Activated CD4-positive, alpha-beta T cell treated with anti-CD3 and anti-CD28 coated beads, Interleukin-2, amount 50 U/mL, for 1 hour (primary cell): Measurements from ENCODE around the gene CABLES1.

Source experiments
- DNase-seq: peaks from one replicate; pipeline ENCODE4 v3.0.0-alpha.2; 2020

The CABLES1 gene

DNA sequence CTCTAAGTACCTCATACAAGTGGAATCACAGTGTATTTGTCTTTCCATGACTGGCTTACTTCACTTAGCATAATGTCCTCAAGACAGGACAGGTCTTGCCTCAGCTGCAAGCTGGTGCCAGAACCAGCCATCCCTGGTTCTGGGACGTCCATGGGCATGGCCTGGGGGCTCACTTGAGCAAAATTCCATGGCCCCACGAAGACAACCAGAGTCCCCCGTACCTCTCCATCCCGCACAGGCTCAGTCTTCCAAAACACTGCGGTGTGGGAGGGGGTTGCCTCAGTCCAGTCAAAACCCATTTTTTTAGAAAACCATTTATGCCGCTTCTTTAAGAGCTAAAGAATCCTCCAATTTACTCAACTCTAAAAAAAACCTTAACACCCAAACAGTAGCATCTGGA lies 21.7 kb upstream of the CABLES1 start:
- DNase-seq: no peak

DNA sequence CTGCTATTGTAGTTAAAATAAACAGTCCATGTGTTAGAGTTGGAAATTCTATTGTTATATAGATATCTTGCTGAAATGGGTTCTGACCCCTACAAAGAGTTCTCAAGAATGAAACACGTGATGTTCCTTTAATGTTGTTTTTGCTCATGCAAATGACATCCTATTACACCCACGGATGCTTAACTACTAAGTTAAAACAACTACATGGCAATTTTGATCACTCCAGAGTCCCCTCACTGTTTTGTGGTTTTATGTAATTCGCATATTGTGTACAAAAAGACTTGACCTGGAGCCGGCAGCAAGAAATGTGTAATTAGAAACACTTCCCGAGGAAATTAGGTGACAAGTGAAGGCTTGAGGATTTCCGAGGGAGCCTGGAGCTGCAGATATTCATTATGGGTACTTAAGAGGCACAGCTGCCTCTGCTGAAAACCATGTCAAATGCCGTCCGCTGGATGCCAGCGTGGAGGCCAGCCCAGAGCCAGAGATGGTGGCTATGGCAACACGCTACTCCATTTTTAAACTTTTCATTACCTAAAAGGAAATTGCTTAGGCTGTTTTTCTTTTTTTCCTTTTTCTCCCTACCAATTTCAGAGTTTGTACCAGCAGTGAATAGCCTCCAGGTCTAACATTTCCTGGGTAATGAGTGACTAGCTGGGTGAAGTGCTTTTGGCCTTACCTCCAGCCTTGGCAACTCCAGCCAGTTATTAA lies 21.0 kb upstream of the CABLES1 start:
- no peak for DNase-seq

- DNase-seq: no peak
These were observed 20.4 kb upstream of the CABLES1 start for GRCh38 chr18:23114911-23115310.

DNA sequence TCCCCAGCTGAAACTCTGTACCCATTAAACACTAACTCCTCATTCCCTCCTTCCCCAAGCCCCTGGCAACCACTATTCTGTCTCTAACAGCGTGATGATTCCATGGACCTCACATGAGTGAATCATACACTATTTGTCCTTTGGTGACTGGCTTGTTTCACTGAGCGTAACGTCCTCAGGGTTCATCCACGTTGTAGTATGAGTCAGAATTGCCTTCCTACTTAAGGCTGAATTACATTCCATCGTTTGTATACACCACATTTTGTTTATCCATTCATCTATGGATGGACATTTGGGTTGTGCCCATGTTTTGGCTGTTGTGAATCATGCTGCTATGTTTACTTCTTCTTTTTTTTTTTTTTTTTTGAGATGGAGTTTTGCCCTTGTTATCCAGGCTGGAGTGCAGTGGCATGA lies 19.6 kb upstream of the CABLES1 start:
- no peak for DNase-seq

GRCh38 chr18:23121133-23121532 lies 14.2 kb upstream of the CABLES1 start:
- DNase-seq: no peak

GRCh38 chr18:23122334-23123229 lies 12.7 kb upstream of the CABLES1 start:
- DNase-seq: no peak

GRCh38 chr18:23126376-23127056 lies 8.8 kb upstream of the CABLES1 start:
- no peak for DNase-seq

DNA sequence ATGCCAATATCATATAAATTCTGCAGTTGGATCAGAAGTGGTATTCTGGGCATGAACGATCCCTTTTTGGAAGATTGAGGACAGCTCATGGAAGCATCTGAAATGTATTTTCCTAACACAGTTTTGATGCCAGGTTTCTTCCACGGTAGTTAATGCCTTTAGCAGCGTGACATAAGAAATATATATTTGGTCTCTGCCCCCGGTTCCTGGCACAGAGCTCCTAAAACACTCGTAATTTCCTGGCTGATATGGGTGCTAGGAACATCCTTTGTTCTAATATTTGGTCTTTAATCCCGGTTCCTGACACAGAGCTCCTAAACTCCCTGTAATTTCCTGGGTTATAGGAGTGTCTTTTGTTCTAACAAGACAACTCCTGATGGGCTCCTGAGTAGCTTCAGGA lies 8.2 kb upstream of the CABLES1 start:
- DNase-seq: no peak

DNA sequence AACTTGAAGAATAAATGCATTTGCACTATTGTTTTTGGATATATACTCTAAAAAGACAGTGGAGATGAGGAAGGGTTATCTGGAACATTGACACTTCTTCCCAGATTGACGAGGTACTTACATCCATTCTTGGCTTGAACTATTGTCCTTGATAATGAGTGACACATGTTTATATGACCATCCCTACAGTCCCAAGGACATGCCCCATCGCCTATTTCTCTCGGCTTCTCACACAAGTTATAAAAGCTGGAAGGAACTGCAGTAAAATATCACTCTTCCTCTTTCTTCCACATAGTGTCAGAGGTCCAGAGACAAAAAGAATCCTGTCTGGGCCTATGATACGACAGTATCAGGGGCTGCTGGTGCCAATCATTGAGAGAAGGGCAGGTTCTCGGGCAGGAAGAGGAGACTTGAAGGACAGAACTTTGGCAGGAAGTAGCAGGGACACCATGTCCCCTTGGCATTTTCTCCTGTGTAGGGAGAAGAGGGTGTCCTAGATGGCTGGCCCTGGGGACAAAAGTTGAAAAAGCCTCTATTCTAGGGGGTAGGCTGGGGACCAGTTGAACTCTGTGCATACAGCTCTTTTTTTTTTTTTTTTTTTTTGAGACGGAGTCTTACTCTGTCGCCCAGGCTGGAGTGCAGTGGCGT lies 5.8 kb upstream of the CABLES1 start:
- no peak for DNase-seq

- peak; percentile 47 for DNase-seq
These were observed 3.5 kb upstream of the CABLES1 start for GRCh38 chr18:23131693-23132319.

- peak; percentile 19 for DNase-seq
These were observed 1.2 kb upstream of the CABLES1 start for GRCh38 chr18:23133860-23134779.

GRCh38 chr18:23135550-23136325 lies 453 bp downstream of the CABLES1 start:
- peak; percentile 6 for DNase-seq

- DNase-seq: no peak
These were observed 1.2 kb downstream of the CABLES1 start for GRCh38 chr18:23136326-23137096.

GRCh38 chr18:23137097-23137635 lies 1.9 kb downstream of the CABLES1 start:
- DNase-seq: no peak

DNA sequence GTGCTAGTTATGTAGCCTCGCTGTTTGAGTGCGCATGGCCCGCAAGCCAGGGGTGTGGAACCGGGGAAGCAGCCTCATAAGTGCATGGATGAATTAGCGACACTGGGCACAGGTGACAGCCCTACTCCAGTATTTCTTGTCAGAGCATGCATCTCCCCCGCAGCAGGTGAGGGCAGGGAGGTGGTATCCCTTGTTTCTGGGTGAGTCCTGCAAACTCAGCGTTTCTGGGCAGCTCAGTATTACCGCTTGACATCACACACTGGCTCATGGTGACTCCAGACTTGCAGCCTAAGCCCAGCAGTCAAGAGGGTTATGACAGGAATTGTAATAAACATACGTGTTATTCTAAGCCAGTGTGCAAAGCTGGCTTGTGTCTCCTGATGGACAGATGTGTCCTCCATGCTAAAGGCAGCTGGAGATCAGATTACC lies 2.5 kb downstream of the CABLES1 start:
- no peak for DNase-seq

- no peak for DNase-seq
These were observed 3.2 kb downstream of the CABLES1 start for GRCh38 chr18:23138471-23138870.

DNA sequence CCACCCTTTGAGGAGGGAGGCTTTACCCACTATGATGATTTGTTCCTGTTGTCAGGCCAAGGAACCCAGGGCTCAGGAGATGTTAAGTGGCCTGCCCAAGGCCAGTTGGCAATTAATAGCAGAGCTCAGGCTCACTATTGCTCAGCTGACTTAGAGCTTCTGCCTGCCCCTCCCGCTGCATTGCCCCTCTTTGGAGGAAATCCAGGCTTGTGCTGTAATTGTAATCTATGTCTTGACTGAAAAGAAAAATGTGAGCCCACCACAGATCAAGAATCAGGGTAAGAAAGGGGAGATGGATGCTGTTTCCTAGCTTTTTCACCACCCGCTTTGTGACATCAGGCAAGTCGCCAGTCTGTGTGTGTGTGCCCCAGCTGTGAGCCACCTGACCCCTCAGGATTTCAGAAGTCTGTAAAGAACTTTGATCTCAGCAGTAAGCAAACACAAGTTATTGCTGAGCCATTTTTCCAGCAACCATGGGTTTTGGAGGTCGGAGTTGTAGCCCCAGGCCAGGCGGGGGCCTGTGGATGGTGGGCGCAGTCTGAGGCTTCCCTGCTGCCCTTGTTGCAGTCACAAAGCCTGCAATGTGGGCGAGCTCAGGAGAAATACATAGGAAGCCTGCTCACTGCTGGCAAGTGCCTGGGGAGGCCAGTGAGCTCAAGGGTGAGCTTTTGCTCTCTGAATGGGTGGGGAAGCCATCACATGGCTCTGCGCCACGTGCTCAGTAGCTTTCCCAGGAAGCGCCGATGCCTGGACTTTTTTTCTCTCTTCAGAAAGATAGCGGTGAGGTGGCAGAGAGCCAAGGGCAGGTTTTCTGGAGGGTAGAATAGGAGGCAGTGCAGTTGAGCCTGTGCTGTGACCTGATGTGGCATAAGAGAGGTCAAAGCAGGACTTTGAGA lies 6.1 kb downstream of the CABLES1 start:
- no peak for DNase-seq

GRCh38 chr18:23142251-23142929 lies 7.1 kb downstream of the CABLES1 start:
- no peak for DNase-seq
